Activated CD4-positive, alpha-beta T cell treated with anti-CD3 and anti-CD28 coated beads, Interleukin-10, Interleukin-2, amounts not matched to agents 100 ng/mL and 50 ng/mL, durations not matched to agents 16 hours and 8 hours (primary cell): Measurements from ENCODE around the gene TSR3.
A peak's percentile ranks its signal among the peaks of the same experiment; 100 is the strongest.
"Not testable (repeated sequence)": the region's sequence is repeated elsewhere in the genome, so short reads cannot be mapped to it uniquely, and the experiment has no call there.

ENCODE experiments used
- DNase-seq: peaks from one replicate; pipeline ENCODE4 v3.0.0-alpha.2; 2020

TSR3 gene

GRCh38 chr16:1335996-1336395 is 15.7 kb downstream of the TSR3 start:
- DNase-seq = no peak

DNA sequence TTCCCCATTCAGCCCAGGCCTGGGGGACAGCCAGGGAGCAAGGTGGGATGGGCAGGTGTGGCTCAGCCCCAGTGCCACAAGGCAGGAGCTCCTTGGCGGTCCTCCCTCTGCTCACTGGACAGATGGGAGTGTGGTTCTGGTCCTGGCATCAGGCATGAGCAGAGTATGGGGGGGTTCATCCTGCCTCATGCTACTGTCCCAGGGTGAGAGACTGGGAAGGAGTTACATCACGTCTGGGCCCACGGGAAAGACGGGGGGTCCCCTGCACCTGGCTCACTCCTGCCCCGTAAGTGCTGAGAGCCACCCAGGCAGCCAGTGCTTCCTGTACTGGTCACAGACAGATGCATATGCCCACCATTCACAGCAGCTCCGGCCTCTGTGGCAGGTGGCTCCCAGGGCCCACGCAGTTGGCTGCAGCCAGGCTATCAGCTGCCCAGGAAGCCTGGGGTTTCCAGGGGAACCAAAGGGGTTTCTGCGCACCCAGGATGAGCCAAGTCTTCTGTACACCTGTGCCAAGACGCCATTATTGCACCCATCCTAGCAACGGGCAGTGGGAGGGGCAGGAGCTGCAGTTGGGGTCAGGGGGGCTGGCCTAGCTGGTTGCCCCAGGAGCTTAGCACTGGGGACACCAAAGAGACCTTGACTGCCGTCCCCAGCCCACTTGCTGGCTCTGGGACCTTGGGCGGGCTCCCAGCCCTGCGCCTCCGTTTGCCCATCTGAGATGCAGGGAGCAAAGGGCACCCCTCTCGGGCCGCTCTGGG is 16.3 kb downstream of the TSR3 start:
- DNase-seq = no peak

DNA sequence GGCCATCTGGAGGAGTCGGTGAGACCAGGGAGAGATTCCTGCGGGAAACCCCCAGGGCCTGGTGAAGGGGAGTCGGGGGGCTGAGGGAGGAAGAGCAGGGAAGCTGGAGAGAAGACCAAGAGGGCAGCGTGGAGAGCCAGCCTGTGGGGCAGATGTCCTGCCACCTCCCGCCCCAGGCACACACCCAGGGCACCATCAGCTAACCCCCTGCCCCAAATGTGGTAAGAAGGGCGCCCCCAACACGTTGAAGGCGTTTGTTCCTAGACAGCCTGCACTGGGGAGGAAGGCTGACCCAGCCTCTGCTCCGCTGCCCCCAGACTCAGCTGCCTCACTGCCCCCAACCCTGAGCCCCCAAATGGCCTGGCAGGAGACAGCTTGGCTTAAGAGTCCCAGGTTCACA is 16.9 kb downstream of the TSR3 start:
- DNase-seq = no peak

DNA sequence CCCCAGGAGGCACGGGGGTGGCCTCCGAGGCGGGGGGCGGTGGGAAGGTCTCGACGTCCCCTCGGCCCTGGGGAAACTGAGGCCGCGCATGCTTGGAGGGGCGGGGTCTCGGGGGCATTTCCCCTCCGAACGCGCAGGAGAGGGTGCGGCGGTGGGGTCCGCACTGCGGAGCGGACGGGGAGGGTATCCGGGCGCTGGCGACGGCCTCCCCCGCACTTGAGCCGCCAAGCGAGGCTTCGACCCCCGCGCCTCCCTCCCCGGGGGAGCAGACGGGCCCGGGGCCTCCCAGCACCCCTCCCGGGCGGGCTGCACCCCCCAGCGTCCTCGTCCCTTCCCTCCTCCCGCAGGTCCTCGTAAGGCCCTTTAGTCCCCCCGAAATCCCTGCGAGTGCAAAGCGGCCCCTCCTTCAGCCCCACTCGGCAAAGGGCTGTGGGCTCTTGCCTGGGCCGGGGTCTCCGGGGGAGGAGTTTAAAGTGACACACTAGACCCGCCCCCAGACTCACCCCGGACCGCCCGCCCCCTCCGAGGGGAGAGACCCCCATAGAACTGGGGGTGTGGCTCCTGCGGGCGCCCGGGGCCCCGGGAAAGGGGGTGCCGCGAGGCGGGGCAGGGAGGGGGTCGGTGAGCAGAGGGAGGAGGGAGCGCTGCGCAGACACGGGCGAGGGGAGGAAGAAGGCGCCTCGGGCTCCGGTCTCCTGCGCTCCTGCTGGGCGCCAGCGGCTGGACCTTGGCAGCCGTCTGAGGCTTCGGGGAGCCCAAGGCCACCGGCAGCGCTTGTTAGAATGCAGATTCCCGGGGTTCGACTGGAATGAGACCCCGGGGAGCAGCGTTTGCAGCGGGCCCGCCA is 17.6 kb downstream of the TSR3 start:
- no peak for DNase-seq

- peak; percentile 62 for DNase-seq
These were observed 18.4 kb downstream of the TSR3 start, which contains the start of gene BAIAP3 for GRCh38 chr16:1333149-1333812. Gene BAIAP3 (plus strand): TSS chr16:1333645. CDS start chr16:1338550, 4,905 bp downstream.

DNA sequence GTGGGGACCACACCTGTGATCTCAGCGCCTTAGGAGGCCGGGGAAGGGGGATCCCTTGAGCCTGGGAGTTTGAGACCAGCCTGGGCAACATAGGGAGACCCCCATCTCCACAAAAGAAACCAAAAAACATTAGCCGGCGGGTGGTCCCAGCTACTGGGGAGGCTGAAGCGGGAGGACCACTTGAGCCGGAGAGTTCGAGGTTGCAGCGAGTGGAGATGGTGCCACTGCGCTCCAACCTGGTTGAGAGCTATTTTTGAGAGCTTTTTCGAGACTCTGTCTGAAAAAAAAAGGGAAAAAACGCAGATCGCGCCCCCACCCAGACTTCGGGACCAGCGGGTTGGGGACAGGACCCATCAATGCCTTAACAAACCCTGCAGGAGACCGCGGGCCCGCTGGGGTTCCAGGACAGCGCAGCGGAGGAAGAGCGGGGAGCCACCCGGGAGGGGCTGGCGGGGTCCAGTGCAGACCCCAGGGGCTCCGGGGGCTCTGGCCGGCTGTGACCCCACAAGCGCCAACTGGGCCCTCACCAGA is 19.0 kb downstream of the TSR3 start:
- no peak for DNase-seq

GRCh38 chr16:1331712-1332617 is 19.7 kb downstream of the TSR3 start:
- DNase-seq = peak; percentile 36

DNA sequence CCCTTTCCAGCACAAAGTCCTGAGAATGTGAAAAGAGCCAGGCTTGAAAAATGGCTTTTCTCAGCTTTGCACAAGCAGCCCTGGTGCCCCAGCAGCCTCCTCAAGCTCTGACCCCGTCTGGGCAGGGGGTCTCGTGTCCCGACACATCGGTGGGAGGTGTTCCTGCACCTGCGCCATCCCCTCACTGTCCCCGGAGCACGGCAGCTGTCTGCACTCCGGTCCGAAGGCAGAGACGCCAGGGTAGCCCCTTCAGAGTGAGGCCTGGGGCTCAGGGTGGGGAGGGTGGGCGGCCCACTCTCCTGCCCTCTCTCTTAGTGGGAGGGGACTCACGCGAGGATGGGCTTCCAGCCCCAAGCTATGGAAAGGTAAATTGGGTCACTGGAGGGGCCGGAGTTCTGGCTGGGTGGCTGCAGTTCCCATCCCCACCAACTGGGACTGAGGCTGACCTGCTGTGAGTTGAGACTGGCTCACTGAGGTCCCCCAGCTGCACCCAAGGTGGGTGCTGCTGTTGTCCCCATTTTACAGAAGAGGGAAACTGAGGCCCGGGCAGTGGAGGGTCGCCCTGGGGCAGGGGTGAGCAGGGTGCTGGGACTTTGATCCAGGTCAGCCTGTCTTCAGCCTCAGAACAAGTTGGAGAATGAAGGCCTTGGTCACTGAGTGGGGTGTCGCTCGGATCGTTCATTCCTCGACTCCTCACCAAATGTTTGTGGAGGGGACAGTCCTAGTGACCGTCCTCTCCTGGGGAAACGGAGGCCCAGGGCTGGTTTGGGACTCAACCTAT is 20.6 kb downstream of the TSR3 start:
- no peak for DNase-seq

- DNase-seq = peak; percentile 33
These were observed 21.3 kb downstream of the TSR3 start for GRCh38 chr16:1330260-1330914.

- DNase-seq = not testable (repeated sequence)
These were observed 22.7 kb downstream of the TSR3 start for GRCh38 chr16:1328961-1329360.

- not testable (repeated sequence) for DNase-seq
These were observed 23.5 kb downstream of the TSR3 start for GRCh38 chr16:1328136-1328535.

DNA sequence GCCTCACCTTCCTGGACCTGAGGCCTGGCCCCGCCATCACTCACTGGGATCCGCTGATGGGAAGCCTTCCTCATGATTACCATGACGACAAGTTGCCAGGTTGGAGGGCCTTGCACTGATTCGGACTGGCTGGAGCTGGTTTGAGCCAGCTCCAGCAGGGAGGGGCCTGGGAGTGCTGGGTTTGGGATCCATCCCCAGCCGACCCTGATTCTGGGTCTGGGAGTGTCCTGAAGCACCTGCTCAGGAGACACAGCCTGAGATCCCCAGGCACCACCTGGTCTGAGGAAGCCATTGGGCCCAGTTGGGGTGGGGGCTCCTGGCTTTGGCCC is 24.1 kb downstream of the TSR3 start:
- no peak for DNase-seq

- DNase-seq = no peak
These were observed 24.6 kb downstream of the TSR3 start for GRCh38 chr16:1326946-1327618.

GRCh38 chr16:1326391-1326790 is 25.3 kb downstream of the TSR3 start:
- no peak for DNase-seq

DNA sequence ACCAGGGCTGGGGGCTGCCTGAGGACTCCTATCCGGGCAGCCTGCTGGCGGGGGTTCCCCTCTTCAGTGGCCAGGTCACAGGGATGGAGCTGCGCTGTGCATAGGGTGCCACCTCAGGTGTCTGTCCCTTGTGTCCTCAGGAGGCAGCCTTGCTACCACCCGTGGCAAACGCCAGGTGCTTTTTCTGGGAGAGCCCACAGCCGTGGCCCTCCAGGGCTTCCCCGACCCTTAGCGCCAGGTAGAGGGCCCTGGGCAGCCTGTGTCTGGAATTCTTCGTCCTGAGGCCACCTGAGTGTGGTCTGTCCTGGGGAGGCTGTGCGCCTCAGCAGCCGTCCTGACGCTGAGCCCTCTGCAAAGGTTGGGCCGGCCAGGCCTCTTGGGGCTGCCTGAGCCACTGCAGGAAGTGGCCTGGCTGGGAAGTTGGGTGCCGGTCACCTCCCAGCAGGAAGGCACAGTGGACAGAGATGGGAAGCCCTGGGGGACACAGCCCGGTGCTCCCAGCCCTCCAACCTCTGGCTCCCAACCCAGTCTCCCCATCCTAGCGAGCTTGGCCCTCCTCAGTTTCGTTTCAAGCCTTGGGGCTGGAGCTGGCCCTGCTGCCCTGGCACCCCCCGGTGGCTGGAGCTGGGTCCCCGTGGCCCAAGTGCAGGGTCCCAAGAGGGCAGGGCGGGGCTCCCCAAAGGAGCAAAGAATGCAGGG is 25.9 kb downstream of the TSR3 start:
- DNase-seq = no peak

GRCh38 chr16:1325261-1325660 is 26.4 kb downstream of the TSR3 start:
- no peak for DNase-seq

DNA sequence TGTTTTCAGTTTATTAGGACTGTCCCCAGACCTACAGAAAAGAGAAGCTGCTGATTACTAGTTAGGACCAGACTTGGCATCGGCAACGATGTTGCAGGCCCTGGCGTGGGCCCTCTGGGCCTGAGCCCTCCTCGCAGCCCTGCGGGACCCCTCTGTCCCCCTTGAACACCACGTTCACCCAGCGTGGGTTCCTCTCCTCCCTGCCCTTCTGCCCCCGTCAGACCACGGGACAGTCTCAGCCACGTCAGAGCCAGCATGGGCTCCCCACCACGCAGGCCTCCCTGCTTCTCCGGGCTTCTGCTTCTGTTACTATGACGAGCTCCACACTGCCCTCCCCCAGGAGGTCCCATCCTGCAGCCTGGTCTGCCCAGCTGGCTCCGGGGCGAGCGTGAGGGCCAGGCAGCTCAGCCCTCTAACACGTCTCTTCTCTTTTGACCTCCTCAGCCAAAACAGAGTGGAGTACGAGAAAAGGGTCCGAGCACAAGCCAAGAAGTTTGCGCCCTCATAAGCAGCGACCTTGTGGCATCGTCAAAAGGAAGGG is 27.3 kb downstream of the TSR3 start:
- no peak for DNase-seq

DNA sequence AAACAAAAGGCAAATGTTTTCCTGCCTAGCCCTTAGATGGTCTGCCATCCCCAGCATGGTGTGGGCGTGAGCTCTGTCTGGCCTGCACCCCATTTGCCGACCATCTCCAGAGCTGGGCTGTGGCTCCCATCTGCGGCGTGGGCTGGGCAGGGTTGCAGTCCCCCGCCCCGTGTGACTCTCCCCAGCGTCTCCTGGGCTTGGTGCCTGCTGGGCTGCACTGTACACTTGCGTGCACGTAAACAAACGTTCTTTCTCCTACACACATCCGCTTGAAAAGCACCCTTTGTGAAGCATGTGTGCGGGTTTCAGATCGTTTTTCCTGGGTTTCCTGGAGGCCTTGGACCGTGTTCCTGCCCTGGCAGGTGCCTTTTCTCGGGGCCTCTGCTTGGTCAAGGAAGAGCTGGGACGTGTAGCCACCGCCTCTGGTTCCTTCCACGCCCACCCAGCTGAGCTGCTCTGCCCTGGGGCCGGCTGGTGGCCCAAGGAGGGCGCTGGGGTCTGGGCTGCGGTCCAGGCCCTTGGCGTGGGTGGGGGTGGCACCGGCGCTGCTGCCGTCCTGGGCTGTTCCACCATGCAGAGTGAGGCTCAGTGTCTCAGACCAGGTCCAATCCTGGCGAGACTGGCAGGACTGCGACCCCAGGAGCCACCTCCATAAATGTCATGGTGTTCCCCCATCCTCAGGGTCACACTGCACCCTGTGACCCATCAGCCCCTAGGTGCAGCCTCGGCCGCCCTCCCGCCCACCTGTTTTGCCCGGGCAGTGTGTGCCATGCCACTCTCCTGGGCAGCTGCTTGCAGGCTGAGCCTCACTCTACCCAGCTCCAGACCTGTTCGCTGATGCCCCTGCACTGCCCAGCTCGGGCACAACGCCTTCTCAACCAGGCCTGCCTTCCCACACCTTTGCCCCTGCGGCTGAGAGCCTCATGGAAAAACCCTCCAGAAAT is 28.1 kb downstream of the TSR3 start:
- no peak for DNase-seq
